Measurements from ENCODE around the gene SPN.
"Not testable (repeated sequence)": the region's sequence is repeated elsewhere in the genome, so short reads cannot be mapped to it uniquely, and the experiment has no call there.

Gene SPN

GRCh38 chr16:29701214-29701555 lies 38.1 kb downstream of the SPN start:
- H3K4me3 ChIP-seq (ENCODE audit: low read length) = no peak overlapping the region
- no peak overlapping the region for H3K23ac ChIP-seq (ENCODE audit: low read length)
- H3K18ac ChIP-seq (ENCODE audit: low read length) = no peak overlapping the region
- no peaks in the 10 kb centered on the region for H3K79me1 ChIP-seq (ENCODE audit: low read length)
- H3K36me3 ChIP-seq (ENCODE audit: control insufficient read depth, insufficient read depth, low read length) = peaks cover 3% of the 10 kb centered on the region
- no peak overlapping the region for H4K8ac ChIP-seq (ENCODE audit: low read depth, low read length)
- no peaks in the 10 kb centered on the region for H3K79me2 ChIP-seq (ENCODE audit: control insufficient read depth, insufficient read depth, low read length)
- H3K56ac ChIP-seq (ENCODE audit: low read length) = no peak overlapping the region
- WGBS (ENCODE audit: extremely low coverage, insufficient coverage, low lambda C conversion rate) = no CpG with 5 or more reads among the region's 5 CpGs
- H2AK5ac ChIP-seq (ENCODE audit: low read length) = no peak overlapping the region
- DNase-seq = no peak
- H2BK15ac ChIP-seq (replicated peaks; ENCODE audit: low read depth) = no peak overlapping the region
- H3K4ac ChIP-seq (ENCODE audit: low read depth, low read length) = no peak overlapping the region
- no peak overlapping the region for H4K5ac ChIP-seq (ENCODE audit: low read length)
- no peaks in the 10 kb centered on the region for H3K4me1 ChIP-seq (ENCODE audit: control insufficient read depth, low read depth, low read length)
- no peak overlapping the region for H2BK120ac ChIP-seq (ENCODE audit: low read depth, low read length)
- H3K9ac ChIP-seq (ENCODE audit: low read length) = no peak overlapping the region
- H2BK5ac ChIP-seq (ENCODE audit: low read length) = no peak overlapping the region
- H3K27ac ChIP-seq (ENCODE audit: low read depth, low read length) = no peak overlapping the region
- no peaks in the 10 kb centered on the region for H3K27me3 ChIP-seq (ENCODE audit: insufficient read depth, low read length, poor library complexity)
- H3K4me2 ChIP-seq (ENCODE audit: low read length) = no peak overlapping the region

GRCh38 chr16:29702269-29702668 lies 39.2 kb downstream of the SPN start:
- WGBS (ENCODE audit: extremely low coverage, insufficient coverage, low lambda C conversion rate) = no CpG with 5 or more reads among the region's 13 CpGs
- H3K27ac ChIP-seq (ENCODE audit: low read depth, low read length) = no peak overlapping the region
- H3K56ac ChIP-seq (ENCODE audit: low read length) = no peak overlapping the region
- no peak overlapping the region for H3K4me2 ChIP-seq (ENCODE audit: low read length)
- no peak overlapping the region for H3K18ac ChIP-seq (ENCODE audit: low read length)
- H2AK5ac ChIP-seq (ENCODE audit: low read length) = no peak overlapping the region
- no peaks in the 10 kb centered on the region for H3K79me1 ChIP-seq (ENCODE audit: low read length)
- no peak overlapping the region for H4K5ac ChIP-seq (ENCODE audit: low read length)
- peaks cover 2% of the 10 kb centered on the region for H3K36me3 ChIP-seq (ENCODE audit: control insufficient read depth, insufficient read depth, low read length)
- H3K27me3 ChIP-seq (ENCODE audit: insufficient read depth, low read length, poor library complexity) = no peaks in the 10 kb centered on the region
- H2BK15ac ChIP-seq (replicated peaks; ENCODE audit: low read depth) = no peak overlapping the region
- H3K4ac ChIP-seq (ENCODE audit: low read depth, low read length) = no peak overlapping the region
- H3K23ac ChIP-seq (ENCODE audit: low read length) = no peak overlapping the region
- H2BK5ac ChIP-seq (ENCODE audit: low read length) = no peak overlapping the region
- no peak overlapping the region for H3K4me3 ChIP-seq (ENCODE audit: low read length)
- no peak overlapping the region for H2BK120ac ChIP-seq (ENCODE audit: low read depth, low read length)
- no peaks in the 10 kb centered on the region for H3K4me1 ChIP-seq (ENCODE audit: control insufficient read depth, low read depth, low read length)
- no peak for DNase-seq
- no peak overlapping the region for H3K9ac ChIP-seq (ENCODE audit: low read length)
- no peaks in the 10 kb centered on the region for H3K79me2 ChIP-seq (ENCODE audit: control insufficient read depth, insufficient read depth, low read length)
- no peak overlapping the region for H4K8ac ChIP-seq (ENCODE audit: low read depth, low read length)

- no peaks in the 10 kb centered on the region for H3K4me1 ChIP-seq (ENCODE audit: control insufficient read depth, low read depth, low read length)
- no peaks in the 10 kb centered on the region for H3K27me3 ChIP-seq (ENCODE audit: insufficient read depth, low read length, poor library complexity)
- no peak overlapping the region for H3K9ac ChIP-seq (ENCODE audit: low read length)
- no peaks in the 10 kb centered on the region for H3K36me3 ChIP-seq (ENCODE audit: control insufficient read depth, insufficient read depth, low read length)
- no peak overlapping the region for H2AK5ac ChIP-seq (ENCODE audit: low read length)
- no peaks in the 10 kb centered on the region for H3K79me2 ChIP-seq (ENCODE audit: control insufficient read depth, insufficient read depth, low read length)
- no peak overlapping the region for H3K23ac ChIP-seq (ENCODE audit: low read length)
- H2BK120ac ChIP-seq (ENCODE audit: low read depth, low read length) = no peak overlapping the region
- H3K79me1 ChIP-seq (ENCODE audit: low read length) = no peaks in the 10 kb centered on the region
- H3K4me3 ChIP-seq (ENCODE audit: low read length) = no peak overlapping the region
- H3K18ac ChIP-seq (ENCODE audit: low read length) = no peak overlapping the region
- no peak overlapping the region for H3K4me2 ChIP-seq (ENCODE audit: low read length)
- no peak overlapping the region for H4K8ac ChIP-seq (ENCODE audit: low read depth, low read length)
- no peak overlapping the region for H3K27ac ChIP-seq (ENCODE audit: low read depth, low read length)
- no peak overlapping the region for H3K56ac ChIP-seq (ENCODE audit: low read length)
- H4K5ac ChIP-seq (ENCODE audit: low read length) = no peak overlapping the region
- no peak overlapping the region for H3K4ac ChIP-seq (ENCODE audit: low read depth, low read length)
- no peak overlapping the region for H2BK15ac ChIP-seq (replicated peaks; ENCODE audit: low read depth)
- no CpG with 5 or more reads among the region's 2 CpGs for WGBS (ENCODE audit: extremely low coverage, insufficient coverage, low lambda C conversion rate)
- DNase-seq = no peak
- no peak overlapping the region for H2BK5ac ChIP-seq (ENCODE audit: low read length)
Observed at GRCh38 chr16:29705030-29705429, 42.0 kb downstream of the SPN start.

GRCh38 chr16:29707160-29707559 lies 44.1 kb downstream of the SPN start:
- not testable (repeated sequence) for H3K4me3 ChIP-seq (ENCODE audit: low read length); H3K36me3 ChIP-seq (ENCODE audit: control insufficient read depth, insufficient read depth, low read length); H3K27ac ChIP-seq (ENCODE audit: low read depth, low read length); H3K56ac ChIP-seq (ENCODE audit: low read length); H4K5ac ChIP-seq (ENCODE audit: low read length); H3K4ac ChIP-seq (ENCODE audit: low read depth, low read length); H3K18ac ChIP-seq (ENCODE audit: low read length); H3K9ac ChIP-seq (ENCODE audit: low read length); DNase-seq; H4K8ac ChIP-seq (ENCODE audit: low read depth, low read length); H3K27me3 ChIP-seq (ENCODE audit: insufficient read depth, low read length, poor library complexity); H3K4me1 ChIP-seq (ENCODE audit: control insufficient read depth, low read depth, low read length); H2BK5ac ChIP-seq (ENCODE audit: low read length); H3K79me1 ChIP-seq (ENCODE audit: low read length); H2BK120ac ChIP-seq (ENCODE audit: low read depth, low read length); H2AK5ac ChIP-seq (ENCODE audit: low read length); H3K23ac ChIP-seq (ENCODE audit: low read length); H3K4me2 ChIP-seq (ENCODE audit: low read length); H2BK15ac ChIP-seq (replicated peaks; ENCODE audit: low read depth)
- peaks cover 14% of the 10 kb centered on the region for H3K79me2 ChIP-seq (ENCODE audit: control insufficient read depth, insufficient read depth, low read length)
- no CpG with 5 or more reads among the region's 1 CpG for WGBS (ENCODE audit: extremely low coverage, insufficient coverage, low lambda C conversion rate)

GRCh38 chr16:29708917-29709600 lies 46.0 kb downstream of the SPN start:
- no peak overlapping the region for H4K8ac ChIP-seq (ENCODE audit: low read depth, low read length)
- peak overlapping the region; percentile 88 for H3K56ac ChIP-seq (ENCODE audit: low read length)
- H3K4ac ChIP-seq (ENCODE audit: low read depth, low read length) = peak overlapping the region; percentile 95
- no CpG with 5 or more reads among the region's 16 CpGs for WGBS (ENCODE audit: extremely low coverage, insufficient coverage, low lambda C conversion rate)
- H3K9ac ChIP-seq (ENCODE audit: low read length) = peak overlapping the region; percentile 83
- H3K4me3 ChIP-seq (ENCODE audit: low read length) = peak overlapping the region; percentile 91
- no peaks in the 10 kb centered on the region for H3K27me3 ChIP-seq (ENCODE audit: insufficient read depth, low read length, poor library complexity)
- no peaks in the 10 kb centered on the region for H3K4me1 ChIP-seq (ENCODE audit: control insufficient read depth, low read depth, low read length)
- H4K5ac ChIP-seq (ENCODE audit: low read length) = peak overlapping the region; percentile 86
- H2BK120ac ChIP-seq (ENCODE audit: low read depth, low read length) = no peak overlapping the region
- peak overlapping the region; percentile 47 for H3K4me2 ChIP-seq (ENCODE audit: low read length)
- H3K79me1 ChIP-seq (ENCODE audit: low read length) = peaks cover 2% of the 10 kb centered on the region
- H2AK5ac ChIP-seq (ENCODE audit: low read length) = peak overlapping the region; percentile 27
- H2BK5ac ChIP-seq (ENCODE audit: low read length) = peak overlapping the region; percentile 8
- no peaks in the 10 kb centered on the region for H3K36me3 ChIP-seq (ENCODE audit: control insufficient read depth, insufficient read depth, low read length)
- DNase-seq = peak; percentile 90
- H3K27ac ChIP-seq (ENCODE audit: low read depth, low read length) = peak overlapping the region; percentile 58
- H3K79me2 ChIP-seq (ENCODE audit: control insufficient read depth, insufficient read depth, low read length) = peaks cover 18% of the 10 kb centered on the region
- H2BK15ac ChIP-seq (replicated peaks; ENCODE audit: low read depth) = no peak overlapping the region
- H3K18ac ChIP-seq (ENCODE audit: low read length) = peak overlapping the region; percentile 95
- H3K23ac ChIP-seq (ENCODE audit: low read length) = no peak overlapping the region

- not testable (repeated sequence) for H3K27me3 ChIP-seq (ENCODE audit: insufficient read depth, low read length, poor library complexity); H3K4me1 ChIP-seq (ENCODE audit: control insufficient read depth, low read depth, low read length); H2BK15ac ChIP-seq (replicated peaks; ENCODE audit: low read depth); H3K36me3 ChIP-seq (ENCODE audit: control insufficient read depth, insufficient read depth, low read length); H3K23ac ChIP-seq (ENCODE audit: low read length); H3K79me1 ChIP-seq (ENCODE audit: low read length); H4K8ac ChIP-seq (ENCODE audit: low read depth, low read length); H4K5ac ChIP-seq (ENCODE audit: low read length); H2BK120ac ChIP-seq (ENCODE audit: low read depth, low read length)
- H3K27ac ChIP-seq (ENCODE audit: low read depth, low read length) = peak overlapping the region; percentile 58
- peak overlapping the region; percentile 88 for H3K56ac ChIP-seq (ENCODE audit: low read length)
- H3K18ac ChIP-seq (ENCODE audit: low read length) = peak overlapping the region; percentile 95
- peak overlapping the region; percentile 8 for H2BK5ac ChIP-seq (ENCODE audit: low read length)
- H2AK5ac ChIP-seq (ENCODE audit: low read length) = peak overlapping the region; percentile 27
- H3K9ac ChIP-seq (ENCODE audit: low read length) = peak overlapping the region; percentile 84
- peak overlapping the region; percentile 91 for H3K4me3 ChIP-seq (ENCODE audit: low read length)
- peak; percentile 87 for DNase-seq
- peak overlapping the region; percentile 47 for H3K4me2 ChIP-seq (ENCODE audit: low read length)
- H3K79me2 ChIP-seq (ENCODE audit: control insufficient read depth, insufficient read depth, low read length) = peaks cover 21% of the 10 kb centered on the region
- no CpG with 5 or more reads among the region's 6 CpGs for WGBS (ENCODE audit: extremely low coverage, insufficient coverage, low lambda C conversion rate)
- peak overlapping the region; percentile 95 for H3K4ac ChIP-seq (ENCODE audit: low read depth, low read length)
Observed at GRCh38 chr16:29709657-29710056, 46.6 kb downstream of the SPN start.

Data from mesendoderm (in vitro differentiated cells).